ENCODE measurements around the gene ZNRF4. TPM values are rescaled to one million over a fixed set of nuclear protein-coding genes. Genes with fewer than 3 reads are reported as not detected.

The ZNRF4 gene
- total RNA-seq, 1 donor from 2014 or later = not detected

- peaks cover 12% of the 10 kb centered on the region for H3K27me3 Mint-ChIP-seq (ENCODE audit: unreplicated experiment)
- no peak for TF ChIP-seq CTCF (IDR thresholded peaks at IDR 0.05; ENCODE audit: unreplicated experiment)
- peaks cover 3% of the 10 kb centered on the region for H3K4me1 Mint-ChIP-seq (ENCODE audit: unreplicated experiment)
- H3K36me3 Mint-ChIP-seq (ENCODE audit: low read depth, unreplicated experiment) = no peaks in the 10 kb centered on the region
- no peak overlapping the region for H3K27ac Mint-ChIP-seq (ENCODE audit: unreplicated experiment)
- no peak for DNase-seq (ENCODE audit: low spot score)
- H3K9me3 Mint-ChIP-seq (ENCODE audit: unreplicated experiment) = no peaks in the 10 kb centered on the region
- no peak overlapping the region for H3K4me3 Mint-ChIP-seq (ENCODE audit: unreplicated experiment)
These were observed 37.0 kb downstream of the ZNRF4 start for GRCh38 chr19:5492281-5492634.

GRCh38 chr19:5492635-5493409 lies 37.6 kb downstream of the ZNRF4 start:
- no peak overlapping the region for H3K27ac Mint-ChIP-seq (ENCODE audit: unreplicated experiment)
- H3K4me3 Mint-ChIP-seq (ENCODE audit: unreplicated experiment) = no peak overlapping the region
- no peak for DNase-seq (ENCODE audit: low spot score)
- H3K36me3 Mint-ChIP-seq (ENCODE audit: low read depth, unreplicated experiment) = no peaks in the 10 kb centered on the region
- H3K4me1 Mint-ChIP-seq (ENCODE audit: unreplicated experiment) = peaks cover 3% of the 10 kb centered on the region
- TF ChIP-seq CTCF (IDR thresholded peaks at IDR 0.05; ENCODE audit: unreplicated experiment) = no peak
- no peaks in the 10 kb centered on the region for H3K9me3 Mint-ChIP-seq (ENCODE audit: unreplicated experiment)
- H3K27me3 Mint-ChIP-seq (ENCODE audit: unreplicated experiment) = peaks cover 12% of the 10 kb centered on the region

DNA sequence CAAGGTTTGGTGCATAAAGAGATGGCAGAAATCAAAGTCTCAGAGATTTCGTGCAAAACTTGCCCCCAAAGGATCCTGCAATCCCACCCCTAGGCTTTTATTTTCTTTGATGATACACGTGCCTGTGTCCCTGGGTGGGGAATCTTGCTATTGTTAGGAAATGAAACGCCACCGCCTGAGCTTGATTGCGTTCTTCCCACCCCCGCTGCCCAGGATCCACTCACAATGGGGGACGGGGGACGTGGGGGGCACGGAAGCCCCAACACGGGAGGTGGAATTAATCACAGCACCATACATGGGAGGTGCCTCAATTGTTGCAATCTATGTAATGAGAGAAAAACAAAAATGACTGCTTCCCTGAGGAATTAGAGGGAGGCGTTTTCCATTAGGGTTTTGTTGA lies 39.6 kb downstream of the ZNRF4 start:
- H3K36me3 Mint-ChIP-seq (ENCODE audit: low read depth, unreplicated experiment) = no peaks in the 10 kb centered on the region
- no peak for TF ChIP-seq CTCF (IDR thresholded peaks at IDR 0.05; ENCODE audit: unreplicated experiment)
- H3K27ac Mint-ChIP-seq (ENCODE audit: unreplicated experiment) = no peak overlapping the region
- peaks cover 13% of the 10 kb centered on the region for H3K27me3 Mint-ChIP-seq (ENCODE audit: unreplicated experiment)
- no peak overlapping the region for H3K4me3 Mint-ChIP-seq (ENCODE audit: unreplicated experiment)
- H3K9me3 Mint-ChIP-seq (ENCODE audit: unreplicated experiment) = no peaks in the 10 kb centered on the region
- H3K4me1 Mint-ChIP-seq (ENCODE audit: unreplicated experiment) = peaks cover 3% of the 10 kb centered on the region
- no peak for DNase-seq (ENCODE audit: low spot score)

GRCh38 chr19:5495792-5496191 lies 40.6 kb downstream of the ZNRF4 start:
- H3K9me3 Mint-ChIP-seq (ENCODE audit: unreplicated experiment) = no peaks in the 10 kb centered on the region
- peaks cover 11% of the 10 kb centered on the region for H3K27me3 Mint-ChIP-seq (ENCODE audit: unreplicated experiment)
- peaks cover 3% of the 10 kb centered on the region for H3K4me1 Mint-ChIP-seq (ENCODE audit: unreplicated experiment)
- no peak for DNase-seq (ENCODE audit: low spot score)
- TF ChIP-seq CTCF (IDR thresholded peaks at IDR 0.05; ENCODE audit: unreplicated experiment) = no peak
- H3K36me3 Mint-ChIP-seq (ENCODE audit: low read depth, unreplicated experiment) = no peaks in the 10 kb centered on the region
- H3K27ac Mint-ChIP-seq (ENCODE audit: unreplicated experiment) = no peak overlapping the region
- no peak overlapping the region for H3K4me3 Mint-ChIP-seq (ENCODE audit: unreplicated experiment)

GRCh38 chr19:5497297-5497696 lies 42.1 kb downstream of the ZNRF4 start:
- H3K27me3 Mint-ChIP-seq (ENCODE audit: unreplicated experiment) = peaks cover 11% of the 10 kb centered on the region
- TF ChIP-seq CTCF (IDR thresholded peaks at IDR 0.05; ENCODE audit: unreplicated experiment) = no peak
- H3K4me3 Mint-ChIP-seq (ENCODE audit: unreplicated experiment) = no peak overlapping the region
- H3K27ac Mint-ChIP-seq (ENCODE audit: unreplicated experiment) = no peak overlapping the region
- no peak for DNase-seq (ENCODE audit: low spot score)
- no peaks in the 10 kb centered on the region for H3K36me3 Mint-ChIP-seq (ENCODE audit: low read depth, unreplicated experiment)
- peaks cover 3% of the 10 kb centered on the region for H3K4me1 Mint-ChIP-seq (ENCODE audit: unreplicated experiment)
- H3K9me3 Mint-ChIP-seq (ENCODE audit: unreplicated experiment) = no peaks in the 10 kb centered on the region

All from endothelial cell (in vitro differentiated cells).